Vagina (tissue), 2 donors: ENCODE measurements around the gene BSND.

Source experiments
- POLR2AphosphoS5 ChIP-seq, 2 donors: sonication (generic); formaldehyde crosslinking; IDR thresholded peaks; one replicate each; pipeline ENCODE4 v1.9.0; 2017; ENCODE audit warnings: antibody characterized with exemption in 2 of 2, mild to moderate bottlenecking in 2 of 2, low read depth in 1 of 2; ENCODE audit not compliant: insufficient read depth in 1 of 2
- TF ChIP-seq, protein P1 (sequence below), 3 experiments: fragments of 450-650 bp in 2 of 3; fragments of 200-600 bp in 1 of 3; sonication (generic) in 1 of 3; IDR thresholded peaks; one replicate each; pipeline ENCODE4 v1.5.1; 2017 to 2019; ENCODE audit warnings: antibody characterized with exemption in 3 of 3, mild to moderate bottlenecking in 2 of 3, moderate library complexity in 2 of 3

DNA sequence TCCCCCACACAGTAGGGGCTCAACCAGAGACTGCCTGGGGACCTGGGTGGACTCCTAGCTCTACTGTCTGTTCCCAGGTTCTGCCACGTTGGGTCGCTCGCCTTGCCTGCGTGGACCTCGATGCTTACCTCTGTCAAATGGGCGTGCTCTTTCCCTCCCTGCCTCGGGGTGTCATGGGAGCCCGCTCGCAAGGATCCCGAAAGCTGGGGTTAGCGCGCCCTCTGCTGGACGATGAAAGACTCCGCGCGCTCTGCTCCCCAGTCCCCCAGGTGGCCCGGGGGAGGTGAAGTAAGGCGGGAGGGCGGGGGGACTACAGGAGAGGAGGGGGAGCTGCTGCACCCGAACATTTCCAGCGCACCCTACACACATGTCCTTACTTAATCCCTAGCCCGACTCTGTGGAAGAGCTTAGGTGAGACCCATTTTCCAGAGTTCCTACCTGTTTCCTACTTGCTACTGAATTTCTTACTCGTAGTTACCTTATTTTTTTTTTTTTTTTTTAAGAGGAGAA, 2.3 kb upstream of the BSND start:
- no peak for TF ChIP-seq POLR2AphosphoS5 (IDR thresholded peaks at IDR 0.05; ENCODE audit: insufficient read depth in 1 of 2, low read depth in 1 of 2)
- TF ChIP-seq, protein P1, sequence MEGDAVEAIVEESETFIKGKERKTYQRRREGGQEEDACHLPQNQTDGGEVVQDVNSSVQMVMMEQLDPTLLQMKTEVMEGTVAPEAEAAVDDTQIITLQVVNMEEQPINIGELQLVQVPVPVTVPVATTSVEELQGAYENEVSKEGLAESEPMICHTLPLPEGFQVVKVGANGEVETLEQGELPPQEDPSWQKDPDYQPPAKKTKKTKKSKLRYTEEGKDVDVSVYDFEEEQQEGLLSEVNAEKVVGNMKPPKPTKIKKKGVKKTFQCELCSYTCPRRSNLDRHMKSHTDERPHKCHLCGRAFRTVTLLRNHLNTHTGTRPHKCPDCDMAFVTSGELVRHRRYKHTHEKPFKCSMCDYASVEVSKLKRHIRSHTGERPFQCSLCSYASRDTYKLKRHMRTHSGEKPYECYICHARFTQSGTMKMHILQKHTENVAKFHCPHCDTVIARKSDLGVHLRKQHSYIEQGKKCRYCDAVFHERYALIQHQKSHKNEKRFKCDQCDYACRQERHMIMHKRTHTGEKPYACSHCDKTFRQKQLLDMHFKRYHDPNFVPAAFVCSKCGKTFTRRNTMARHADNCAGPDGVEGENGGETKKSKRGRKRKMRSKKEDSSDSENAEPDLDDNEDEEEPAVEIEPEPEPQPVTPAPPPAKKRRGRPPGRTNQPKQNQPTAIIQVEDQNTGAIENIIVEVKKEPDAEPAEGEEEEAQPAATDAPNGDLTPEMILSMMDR (IDR thresholded peaks at IDR 0.05) = peak; percentile 36 to 80 (median 59)
